Stimulated activated CD4-positive, alpha-beta T cell treated with anti-CD3 and anti-CD28 coated beads, Interleukin-12 subunit alpha, Interleukin-12 subunit beta, amount 100 ng/mL, for 4 hours (primary cell): ENCODE results near the gene TTC34.

Source experiments
- DNase-seq: peaks from one replicate; pipeline ENCODE4 v3.0.0-alpha.2; 2020

The TTC34 gene

GRCh38 chr1:2587860-2588571 is 213.5 kb downstream of the TTC34 start:
- DNase-seq = no peak

- no peak for DNase-seq
These were observed 214.2 kb downstream of the TTC34 start for GRCh38 chr1:2587071-2587859.

GRCh38 chr1:2586154-2587070 is 215.1 kb downstream of the TTC34 start, which contains the start of gene PRXL2B:
TSS of gene PRXL2B (plus strand) at chr1:2586777. CDS start at chr1:2586886, 109 bp downstream.
- DNase-seq = peak; percentile 99
